Suppressor macrophage treated with lipopolysaccharide for 1 hour (primary cell): ENCODE results near the gene GATB.
A peak's percentile ranks its signal among the peaks of the same experiment; 100 is the strongest.

Experiments
- DNase-seq, 3 donors: peaks; one replicate each; pipeline ENCODE4 v3.0.0-alpha.2; 2020 to 2022

GATB gene

DNA sequence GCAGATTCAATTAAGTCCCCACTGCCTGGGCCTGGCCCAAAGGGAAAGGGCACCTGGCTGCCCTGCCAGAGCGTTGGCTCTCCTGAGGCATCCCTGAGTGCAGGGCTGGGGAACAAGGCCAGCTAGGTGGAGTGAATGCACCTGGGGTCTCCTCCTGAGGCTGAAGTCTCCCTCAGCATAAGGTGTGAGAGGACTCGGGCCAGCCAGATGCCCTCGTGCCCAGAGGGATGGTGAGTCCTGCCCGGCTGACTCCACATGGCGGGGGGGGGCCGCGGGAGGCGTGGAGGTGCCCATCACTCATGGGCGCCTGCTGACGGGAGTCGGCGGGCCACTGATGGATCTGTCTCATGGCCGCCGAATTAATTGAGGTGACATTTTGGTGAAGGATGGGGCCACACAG, 87.8 kb downstream of the GATB start:
- DNase-seq = no peak

DNA sequence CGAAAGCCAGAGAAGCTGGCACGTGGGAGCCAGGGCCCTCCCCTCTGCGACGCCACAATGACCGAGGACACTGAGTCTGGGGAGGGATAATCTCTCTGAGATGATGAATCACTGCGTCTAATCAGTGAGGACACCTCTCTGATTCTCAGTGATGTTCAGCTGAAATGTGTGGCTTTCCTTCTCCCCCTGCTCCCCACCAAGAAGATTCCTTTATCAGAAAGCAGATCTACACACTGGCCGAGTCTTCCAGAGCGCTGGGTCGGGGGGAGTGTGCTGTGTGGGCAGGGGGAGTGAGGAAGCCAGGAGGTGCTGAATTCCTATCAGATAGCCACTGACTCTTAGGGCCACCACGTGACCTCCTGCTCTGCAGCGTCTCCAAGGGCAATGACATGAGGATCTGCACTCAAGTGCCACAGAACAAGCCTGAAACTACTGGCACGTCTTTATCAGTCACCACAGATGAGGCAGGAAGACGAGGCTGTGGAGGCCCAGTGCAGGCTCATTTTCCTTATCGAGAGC, 89.2 kb downstream of the GATB start:
- no peak for DNase-seq

DNA sequence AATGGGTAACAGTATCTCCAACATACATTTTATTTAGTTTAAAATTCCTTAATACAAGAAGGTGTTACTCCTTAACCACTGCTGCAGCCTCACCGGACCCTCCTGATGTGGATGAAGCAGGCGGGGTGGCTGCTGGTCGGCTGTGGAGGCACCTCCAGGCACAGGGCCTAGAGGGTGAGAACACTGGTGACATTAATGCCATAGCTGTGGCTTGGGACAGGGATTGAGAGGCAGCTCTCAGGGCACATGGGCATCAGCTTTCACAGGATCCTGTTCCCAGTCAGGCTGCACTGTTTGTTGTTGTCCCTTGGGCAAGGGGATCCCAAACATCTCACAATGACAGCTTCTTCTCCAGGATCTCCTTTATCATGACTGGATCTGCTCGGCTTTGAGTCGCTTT, 90.0 kb downstream of the GATB start:
- DNase-seq = no peak

DNA sequence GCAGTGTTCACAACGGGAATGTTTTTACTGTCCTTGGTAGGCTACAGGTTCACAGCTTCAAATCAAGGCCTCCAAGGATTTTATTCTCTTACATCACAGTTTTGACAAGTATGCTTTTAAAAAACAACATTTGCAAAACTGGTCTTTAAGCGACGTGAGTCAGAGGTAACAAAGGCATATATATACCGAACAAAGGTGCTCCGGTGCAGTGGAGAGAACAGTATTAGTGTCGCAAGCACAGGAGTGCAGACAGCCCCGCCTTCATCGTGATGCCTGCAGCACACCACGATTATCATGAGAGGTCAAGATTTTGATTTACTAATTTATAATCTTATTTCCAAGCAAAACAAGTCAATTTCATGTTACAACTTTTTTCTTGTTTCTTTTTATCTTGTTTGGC, 90.8 kb downstream of the GATB start:
- no peak for DNase-seq

DNA sequence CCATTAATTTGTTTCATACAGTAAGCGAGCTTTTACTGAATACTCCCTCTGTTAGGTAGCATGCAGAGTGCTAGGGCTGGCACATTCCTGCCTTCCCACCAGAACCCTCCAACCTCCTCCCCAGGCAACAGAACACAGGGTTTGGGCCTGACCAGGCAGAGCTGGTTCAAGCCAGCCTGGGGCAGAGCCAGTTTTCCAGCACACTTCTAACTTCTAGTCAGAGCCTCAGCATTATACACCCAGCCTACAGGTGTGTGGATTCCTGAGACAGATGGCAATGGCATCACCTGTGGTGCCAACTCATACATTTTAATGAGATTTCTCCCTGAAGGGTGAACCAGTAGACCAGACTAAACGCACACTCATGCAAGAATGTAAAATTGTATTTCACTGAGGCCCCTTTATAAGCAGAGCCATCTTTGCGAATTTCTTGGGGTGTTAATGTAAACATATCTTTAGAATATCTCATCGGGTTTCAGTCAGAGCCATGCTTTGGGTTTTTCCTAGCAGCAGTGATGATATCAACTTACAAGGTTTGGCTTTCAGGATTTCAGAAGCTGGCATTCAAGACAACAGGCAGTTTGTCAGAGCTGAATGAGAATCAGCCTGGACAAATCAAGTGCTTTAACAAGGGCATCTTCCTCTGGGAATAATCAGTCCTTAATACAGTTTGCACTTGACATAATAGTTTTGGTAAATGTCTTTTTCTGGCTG, 92.0 kb downstream of the GATB start:
- DNase-seq = no peak

DNA sequence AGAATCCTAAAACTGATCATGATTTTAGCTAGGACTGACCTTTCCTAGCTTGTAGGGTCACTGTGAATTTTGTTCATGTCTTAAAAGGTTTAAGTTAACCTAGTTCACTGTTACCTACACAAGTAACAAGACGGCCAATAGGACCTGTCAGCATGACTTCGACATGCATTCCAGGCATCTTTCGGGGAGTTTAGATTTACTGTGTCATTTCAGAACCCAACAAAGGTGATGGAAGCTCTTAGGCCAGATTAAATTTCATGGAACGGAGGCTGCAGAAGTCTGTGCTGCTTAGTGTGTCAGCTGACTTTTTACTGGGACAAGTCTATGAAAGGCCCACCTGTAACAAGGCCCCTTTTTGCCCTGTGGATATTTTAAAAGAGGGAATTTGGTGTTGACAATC, 93.1 kb downstream of the GATB start:
- DNase-seq = no peak

DNA sequence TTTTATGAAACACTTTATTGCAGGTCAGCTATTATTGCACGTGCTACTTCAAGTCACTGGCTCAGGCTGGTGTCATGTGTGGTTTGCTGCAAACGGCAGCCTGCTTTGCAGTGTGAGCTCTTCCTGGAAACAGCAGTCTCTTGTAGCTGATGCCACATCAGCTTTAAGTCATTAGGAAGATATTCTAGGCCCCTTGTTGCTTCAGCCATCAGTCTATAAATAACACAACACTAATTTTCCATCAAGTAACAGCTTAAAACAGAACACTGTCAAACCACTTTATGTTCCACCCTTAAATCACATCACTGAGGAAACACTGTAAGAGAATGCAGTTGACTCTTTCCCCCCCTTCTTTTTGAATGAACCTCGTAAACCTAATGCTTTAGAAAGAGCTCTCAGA, 93.8 kb downstream of the GATB start:
- DNase-seq = no peak

DNA sequence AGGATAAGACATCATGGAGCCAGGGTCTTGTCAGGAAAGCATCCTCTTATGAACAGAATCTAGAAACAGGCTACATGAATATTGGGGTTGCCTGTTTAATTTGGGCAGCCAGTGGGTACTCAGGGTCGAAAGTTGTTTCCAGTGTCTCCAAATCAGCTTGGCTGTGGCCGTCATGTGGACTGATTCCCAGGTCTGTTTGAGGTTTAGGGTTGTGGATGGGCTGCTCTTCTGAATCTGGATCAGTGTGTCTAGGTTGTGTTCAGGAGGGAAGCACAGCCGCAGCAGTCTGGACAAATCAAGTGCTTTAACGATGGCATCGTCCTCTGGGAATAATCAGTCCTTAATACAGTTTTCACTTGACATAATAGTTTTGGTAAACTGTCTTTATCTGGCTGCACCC, 94.3 kb downstream of the GATB start:
- DNase-seq = no peak

DNA sequence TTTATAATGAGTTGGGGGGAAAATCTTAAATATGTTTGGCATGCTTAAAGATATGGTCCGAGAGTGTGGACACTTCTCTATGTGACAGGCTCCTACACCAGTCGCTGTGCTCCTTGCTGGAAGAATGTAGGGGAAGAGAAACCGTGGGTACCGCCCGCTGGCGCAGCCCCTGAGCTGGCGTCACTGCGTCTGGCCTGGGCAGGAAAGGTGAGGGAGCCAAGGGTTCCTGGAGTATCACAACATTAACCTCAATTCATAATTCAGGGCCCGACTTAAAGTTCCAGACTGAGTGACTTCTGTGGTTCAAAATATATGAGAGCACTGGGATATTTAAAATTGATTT, 95.1 kb downstream of the GATB start:
- no peak for DNase-seq

DNA sequence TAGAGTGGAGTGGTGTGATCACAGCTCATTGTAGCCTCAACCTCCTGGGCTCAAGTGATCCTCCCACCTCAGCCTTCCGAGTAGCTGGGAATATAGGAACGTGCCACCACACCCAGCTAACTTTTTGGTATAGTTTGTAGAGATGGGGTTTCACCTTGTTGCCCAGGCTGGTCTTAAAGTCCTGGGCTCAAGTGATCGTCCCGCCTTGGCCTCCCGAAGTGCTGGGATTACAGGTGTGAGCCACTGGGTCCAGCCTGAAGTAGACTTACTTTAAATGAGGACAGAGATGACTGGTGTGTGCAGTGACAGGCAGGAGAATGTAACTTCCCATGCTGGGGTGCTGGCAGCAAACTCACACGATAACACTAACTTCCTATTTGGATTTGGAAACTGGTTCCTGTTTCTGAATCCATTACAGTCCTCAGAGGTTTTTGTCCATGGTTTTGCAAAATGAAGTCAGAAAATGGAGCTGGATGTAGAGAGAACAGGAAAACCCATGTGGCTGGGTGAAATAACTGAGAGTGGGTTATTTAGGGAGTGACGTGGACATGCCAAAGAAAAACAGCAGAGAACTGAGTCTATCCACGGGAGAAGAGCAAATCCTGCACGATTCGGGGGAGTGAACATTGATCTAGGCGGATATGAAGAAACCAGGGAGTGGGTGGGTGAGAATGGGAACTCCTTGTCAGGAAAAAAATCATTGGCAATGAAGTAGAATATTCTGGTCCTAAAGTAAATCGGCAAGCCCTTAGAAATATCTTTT, 95.6 kb downstream of the GATB start:
- DNase-seq = peak; percentile 21 to 41 (median 33)

DNA sequence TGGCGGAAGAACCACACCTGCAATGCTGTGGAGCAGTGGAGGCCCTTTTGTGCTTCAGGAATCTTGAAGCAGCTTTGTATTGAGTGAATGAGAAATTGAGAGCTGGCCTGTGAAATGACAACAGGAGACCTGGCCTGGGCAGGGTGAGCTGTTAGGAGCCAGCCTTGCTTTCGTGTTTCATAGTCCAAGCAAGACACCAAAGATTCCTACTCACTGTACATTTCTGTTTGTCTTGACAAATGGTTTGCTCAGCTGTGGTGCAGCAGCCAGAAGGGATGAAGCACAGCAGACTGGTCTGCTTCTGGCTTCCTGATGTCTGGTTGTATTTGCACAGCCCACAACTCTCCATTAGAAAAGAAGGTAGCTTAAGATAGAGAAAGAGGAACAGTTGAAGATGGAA, 96.5 kb downstream of the GATB start:
- no peak for DNase-seq

DNA sequence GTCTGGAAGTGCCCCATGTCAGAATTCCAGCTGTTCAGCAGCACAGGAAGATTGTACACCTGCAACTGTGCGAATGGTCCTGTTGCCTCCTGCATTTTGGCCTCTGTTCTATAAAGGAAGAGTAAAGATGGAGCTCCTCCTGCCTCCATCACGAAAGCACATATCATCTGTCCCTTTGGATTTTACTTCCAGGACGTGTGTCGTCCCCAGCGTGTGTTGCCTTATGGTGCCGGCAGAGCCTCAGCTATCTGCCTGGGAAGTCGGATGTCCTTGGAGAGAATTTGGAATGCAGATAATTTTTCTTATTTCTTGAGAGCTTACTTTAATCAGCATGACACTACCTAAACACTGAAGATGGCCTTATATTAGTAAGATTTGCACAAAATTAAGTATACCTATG, 97.7 kb downstream of the GATB start:
- no peak for DNase-seq

DNA sequence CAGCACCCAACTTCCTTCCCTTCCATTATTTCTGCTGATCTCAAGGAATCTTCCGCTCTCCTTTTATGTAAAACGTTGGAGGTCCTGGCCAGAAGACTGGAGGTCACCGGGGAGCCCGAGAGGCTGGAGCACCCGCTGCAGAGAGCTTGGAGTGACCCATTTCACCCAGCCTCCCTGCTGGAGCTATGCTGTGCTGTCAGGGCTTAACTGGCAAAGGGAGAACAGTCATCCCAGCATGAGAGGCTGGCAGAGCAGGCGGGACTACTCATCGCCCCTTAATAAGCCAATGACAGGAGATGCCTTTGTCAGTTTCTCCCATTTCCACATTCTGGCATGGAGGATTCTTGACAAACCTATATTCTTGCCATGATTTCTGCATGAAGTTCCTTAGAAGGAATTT, 98.9 kb downstream of the GATB start:
- DNase-seq = no peak

DNA sequence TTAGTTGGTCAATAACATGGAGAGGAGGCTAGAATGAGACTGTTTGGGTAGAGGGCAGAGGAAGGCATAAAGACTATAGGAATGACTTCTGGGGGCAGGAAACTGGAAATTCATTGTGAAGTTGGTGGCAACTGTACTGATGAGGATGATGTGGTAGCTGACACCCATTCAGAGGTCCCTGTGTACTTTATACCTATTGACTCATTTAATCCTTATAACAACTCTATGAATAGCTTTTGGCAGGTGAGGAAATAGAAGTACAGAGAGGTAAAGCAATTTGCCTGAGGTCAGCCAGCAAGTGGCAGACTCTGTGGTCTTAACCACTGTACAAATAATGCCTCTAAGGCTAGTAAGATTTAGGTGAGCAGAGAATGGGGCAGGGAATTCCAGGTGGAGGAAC, 100.1 kb downstream of the GATB start:
- no peak for DNase-seq

DNA sequence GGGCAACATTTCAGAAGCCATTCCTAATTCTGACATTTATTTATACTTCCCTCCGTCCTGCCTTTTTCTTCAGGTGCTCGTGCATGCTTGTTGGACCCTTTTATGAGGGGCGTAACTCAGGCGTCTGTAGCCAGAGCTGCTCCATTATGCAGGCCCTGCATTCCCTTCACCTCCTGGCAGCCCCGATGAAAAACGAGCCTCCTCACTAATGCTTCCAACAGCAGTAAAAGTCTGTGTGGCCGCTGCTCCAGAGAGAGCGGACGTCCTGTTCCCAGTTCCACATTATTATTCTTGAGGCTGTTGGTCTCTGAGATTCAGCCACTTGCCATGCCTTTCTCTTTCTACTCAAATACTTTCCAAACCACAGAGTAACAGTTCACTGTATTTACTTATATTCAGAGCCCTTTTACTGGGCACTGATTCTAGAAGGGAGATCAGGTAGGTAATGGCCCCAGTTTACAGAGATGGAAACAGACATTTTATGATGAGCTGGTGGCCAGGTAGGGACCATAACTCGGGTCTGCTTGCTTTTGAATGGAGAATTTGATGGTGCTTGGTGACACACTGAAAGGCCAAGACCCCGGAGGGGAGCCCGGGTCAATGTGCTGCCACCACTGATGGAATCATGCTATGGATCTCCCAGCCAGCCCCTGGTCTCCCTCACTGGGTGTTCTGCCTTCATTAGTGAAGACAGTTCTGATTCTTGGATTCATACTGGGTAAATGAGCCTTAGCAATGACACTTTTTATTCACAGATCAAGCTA, 101.0 kb downstream of the GATB start:
- no peak for DNase-seq

DNA sequence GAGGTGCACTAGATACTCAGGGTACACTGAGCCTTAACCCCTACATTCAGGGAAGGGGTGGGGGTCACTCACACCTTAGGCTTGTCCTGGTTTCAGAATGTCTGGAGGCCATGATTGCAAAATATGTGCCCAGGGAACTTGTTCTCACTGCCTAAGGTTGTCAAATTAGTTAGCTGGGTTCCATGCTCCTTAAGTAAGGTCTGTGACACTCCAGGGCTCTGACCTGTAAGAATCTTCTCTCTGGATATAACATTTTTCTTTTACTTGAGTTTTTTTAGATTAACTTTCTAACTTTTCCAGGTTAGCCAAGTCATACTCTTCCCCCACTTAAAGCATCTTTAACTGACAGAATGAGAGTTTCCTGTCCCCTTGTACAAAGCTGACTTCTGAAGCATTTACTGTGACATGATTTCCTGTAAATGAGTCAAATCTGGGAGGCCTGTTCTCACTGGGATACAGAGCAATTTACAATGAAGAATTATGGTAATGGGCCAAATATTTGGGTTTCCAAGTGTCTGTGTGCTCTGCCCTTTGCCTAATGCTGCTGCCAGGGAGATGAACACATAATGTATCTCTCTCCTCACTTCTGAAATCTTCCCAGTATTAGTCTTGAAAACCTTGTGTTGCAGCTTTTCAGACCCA, 101.7 kb downstream of the GATB start:
- no peak for DNase-seq

DNA sequence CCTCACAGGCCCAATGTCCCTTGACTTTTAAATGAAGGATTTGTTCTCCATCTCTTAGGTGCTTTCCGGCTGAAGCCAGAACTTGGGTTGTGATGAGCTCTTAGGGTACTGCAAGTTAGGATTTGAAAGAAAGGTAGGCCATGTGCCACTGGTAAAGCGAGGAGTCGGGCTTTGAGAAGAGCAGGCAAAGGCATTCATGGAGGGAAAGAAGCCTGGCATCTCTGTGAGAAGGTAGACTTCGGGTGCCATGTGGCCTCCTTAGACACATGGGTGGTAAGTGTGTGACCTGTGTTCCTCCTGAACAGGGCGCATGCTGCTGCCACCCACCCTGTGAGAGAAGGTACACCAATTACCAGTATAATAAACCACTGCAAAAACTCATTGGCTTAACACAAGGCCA, 102.9 kb downstream of the GATB start:
- DNase-seq = no peak

DNA sequence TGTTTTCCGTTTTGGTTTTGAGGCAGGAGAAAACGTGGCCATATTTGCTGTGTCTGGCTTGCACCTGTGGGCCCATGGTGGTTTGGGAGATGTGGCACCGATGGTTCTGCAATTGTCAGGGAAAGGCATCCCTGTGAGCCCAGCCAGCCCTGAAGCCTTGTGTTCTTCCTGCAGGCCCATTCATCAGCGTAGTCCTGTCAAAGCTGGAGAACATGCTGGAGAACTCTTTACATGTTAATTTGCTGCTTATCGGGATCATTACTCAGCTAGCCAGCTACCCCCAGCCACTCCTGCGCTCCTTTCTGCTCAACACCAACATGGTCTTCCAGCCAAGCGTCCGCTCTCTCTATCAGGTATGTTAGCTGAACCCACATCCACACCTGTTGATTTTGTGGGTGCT, 104.7 kb downstream of the GATB start:
- DNase-seq = no peak

DNA sequence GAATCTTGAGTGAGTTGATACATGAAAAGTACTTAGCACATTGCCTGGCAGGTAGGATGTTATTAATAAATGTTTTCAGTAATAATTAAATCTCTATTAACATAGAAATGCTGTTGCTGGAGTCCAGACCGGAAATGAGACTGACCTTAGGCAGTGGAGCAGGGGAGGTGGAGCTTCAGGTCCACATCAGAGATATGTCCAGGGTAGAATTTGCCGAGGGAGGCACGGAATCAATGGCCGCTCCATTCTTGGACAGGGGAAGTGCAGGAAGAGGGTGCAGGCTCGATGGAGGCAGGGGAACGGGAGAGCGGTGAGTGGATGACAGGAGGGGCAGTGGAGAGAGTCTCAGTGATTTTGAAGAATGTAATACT, 107.3 kb downstream of the GATB start:
- DNase-seq = no peak

DNA sequence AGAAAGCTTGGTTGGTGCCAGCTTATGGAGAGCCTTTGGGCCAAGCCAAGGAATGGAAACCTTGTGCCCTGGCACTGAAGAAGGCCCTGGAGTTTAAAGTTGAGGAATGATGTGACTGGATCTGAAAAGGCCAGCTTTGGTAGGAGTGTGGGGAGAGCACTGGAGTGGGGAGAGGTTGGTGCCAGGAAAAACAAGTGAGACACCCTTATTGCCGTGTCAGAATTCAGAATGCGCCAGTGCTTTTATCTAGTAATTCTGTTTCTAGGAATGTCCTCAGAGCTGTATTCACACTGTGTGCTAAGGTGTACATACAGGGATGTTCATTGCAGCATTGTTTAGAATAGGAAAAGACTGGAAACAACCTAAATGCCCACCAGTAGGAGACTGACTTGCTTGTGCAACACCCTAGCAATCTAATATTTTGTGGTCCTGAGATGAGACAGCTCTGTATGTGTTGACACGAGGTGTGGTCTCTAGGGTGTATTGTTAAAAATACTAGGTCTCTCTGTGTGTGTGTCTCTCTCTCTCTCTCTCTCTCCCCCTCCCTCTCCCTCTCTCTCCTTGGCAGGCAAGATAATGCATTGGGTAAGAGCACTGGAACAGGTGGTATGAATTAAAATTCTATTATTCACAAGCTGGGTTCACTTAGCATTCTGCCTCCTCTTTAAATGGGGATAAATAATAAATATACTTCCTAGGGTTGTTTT, 107.8 kb downstream of the GATB start:
- no peak for DNase-seq

DNA sequence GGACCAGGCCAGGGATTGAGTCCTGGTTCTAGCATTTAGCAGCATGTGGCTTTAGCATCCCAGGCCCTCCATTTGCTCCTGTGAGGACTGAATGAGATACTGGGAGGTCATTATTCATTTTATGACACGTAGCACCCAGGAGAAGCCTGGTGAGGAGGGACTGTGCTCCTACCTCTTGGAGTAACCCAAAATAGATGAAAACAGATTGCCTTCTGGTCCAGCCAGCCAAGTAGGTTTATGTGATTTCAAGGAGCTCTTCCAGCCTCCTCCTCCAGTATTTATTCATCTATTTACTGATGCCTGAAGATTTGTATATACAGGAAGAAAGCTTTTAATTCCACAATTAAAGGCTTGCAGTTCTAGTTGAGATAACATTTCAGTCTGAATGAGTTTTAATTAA, 109.3 kb downstream of the GATB start:
- no peak for DNase-seq

DNA sequence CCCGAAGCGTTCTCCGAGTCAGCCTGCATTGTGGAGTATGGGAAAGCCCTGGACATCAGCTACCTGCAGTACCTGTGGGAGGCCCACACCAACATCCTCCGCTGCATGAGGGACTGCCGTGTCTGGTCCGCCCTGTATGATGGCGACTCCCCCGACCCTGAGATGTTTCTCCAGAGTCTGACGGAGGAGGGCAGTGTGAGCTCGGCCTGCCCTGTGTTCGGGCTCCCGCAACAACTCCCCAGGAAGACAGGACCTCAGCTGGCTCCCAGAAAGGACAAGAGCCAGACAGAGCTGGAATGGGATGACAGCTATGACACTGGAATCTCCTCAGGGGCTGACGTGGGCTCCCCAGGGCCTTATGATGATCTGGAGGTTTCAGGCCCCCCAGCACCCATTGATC, 111.3 kb downstream of the GATB start:
- DNase-seq = no peak

DNA sequence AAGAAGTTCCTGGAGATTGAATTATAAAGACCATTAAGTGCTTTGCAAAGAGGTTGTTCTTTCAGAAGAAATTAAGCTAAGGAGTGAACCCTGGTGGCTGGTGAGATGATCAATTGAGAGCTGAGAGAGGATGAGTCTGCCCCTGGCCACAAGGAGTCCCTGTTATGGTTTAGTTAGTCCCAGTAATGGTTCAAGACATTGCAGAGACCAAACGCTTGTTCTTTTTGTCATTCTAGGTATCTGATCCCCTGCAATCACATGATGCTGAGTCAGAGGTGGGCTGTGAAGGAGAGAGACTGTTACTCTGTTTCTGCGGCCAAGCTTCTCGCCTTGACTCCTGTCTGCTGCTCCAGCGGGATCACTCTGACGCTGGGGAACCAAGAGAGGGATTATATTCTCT, 114.5 kb downstream of the GATB start:
- DNase-seq = no peak
